H1 (cell line): Measurements from ENCODE around the gene TRMT44. TPM values are rescaled to one million over a fixed set of nuclear protein-coding genes. Genes with fewer than 3 reads are reported as not detected.

Experiments
- CTBP2 ChIP-seq: IDR thresholded peaks from 2 replicates; pipeline ENCODE4 v1.7.0; 2011; ENCODE audit warnings: borderline replicate concordance, mild to moderate bottlenecking, moderate library complexity, mixed read lengths, low read length; ENCODE audit not compliant: insufficient read depth, insufficient read length
- GABPA ChIP-seq: IDR thresholded peaks from 2 replicates; pipeline ENCODE4 v1.6.1; 2011; ENCODE audit warnings: mild to moderate bottlenecking, low read length, moderate library complexity, borderline replicate concordance; ENCODE audit not compliant: insufficient read depth
- GTF2F1 ChIP-seq: IDR thresholded peaks from 2 replicates; pipeline ENCODE4 v1.6.1; 2012; ENCODE audit warnings: low read depth, low read length, improper control_type of control experiment, borderline replicate concordance
- POU5F1 ChIP-seq: IDR thresholded peaks from 2 replicates; pipeline ENCODE4 v1.6.1; 2011; ENCODE audit warnings: low read depth, mild to moderate bottlenecking, low read length, moderate library complexity
- RBBP5 ChIP-seq: IDR thresholded peaks from 2 replicates; pipeline ENCODE4 v1.7.1; 2012; ENCODE audit warnings: low read depth, mild to moderate bottlenecking, inconsistent platforms, low read length, moderate library complexity, borderline replicate concordance
- SIX5 ChIP-seq: IDR thresholded peaks from 2 replicates; pipeline ENCODE4 v1.6.1; 2011; ENCODE audit warnings: mild to moderate bottlenecking, low read depth, low read length
- polyA plus RNA-seq, 7 experiments: library from polyadenylated mRNA; depleted of rRNA in 3 of 7; stranded (reverse) in 5 of 7; unstranded in 2 of 7; fragments of >200 nt in 5 of 7; fragments of 200-250 nt in 2 of 7; gene quantifications; 1 replicate in 5 of 7; 2 replicates in 1 of 7; 4 replicates in 1 of 7; pipeline versions ENCODE4 v1.2.1 to v1.2.3, GENCODE V29; 2011 to 2013; ENCODE audit warnings: missing spikeins in 2 of 7, mixed read lengths in 2 of 7
- total RNA-seq: library from RNA; stranded (reverse); fragmentation: NEBNext Ultra II Directional; extraction: Animal tissue kit (Norgen Biotek cat#: 25700); gene quantifications from 2 replicates; pipeline ENCODE4 v1.2.1, GENCODE V29; 2021

The TRMT44 gene
- total and polyA plus RNA-seq, 2 of the 8 experiments (the other 6 are each of a cell fraction or from before 2014, with no cell fraction given): 8.6 to 23.9 TPM

GRCh38 chr4:8422327-8422726, 18.2 kb upstream of the TRMT44 start (continued):
- TF ChIP-seq POU5F1 (no peak), RBBP5 (no peak), GABPA (no peak), SIX5 (no peak), GTF2F1 (no peak), CTBP2 (no peak)
